ENCODE measurements around the gene SCG2.

GRCh38 chr2:223570784-223571183 lies 31.4 kb downstream of the SCG2 start:
- TF ChIP-seq GATA3 (IDR thresholded peaks at IDR 0.05; ENCODE audit: low read depth, low read length) = no peak
- no peak for TF ChIP-seq GATA2 (IDR thresholded peaks at IDR 0.05; ENCODE audit: low read depth, low read length)

Measured in SH-SY5Y (cell line).